Measurements from ENCODE around the gene ATP11A.

ATP11A gene

GRCh38 chr13:112898621-112899280 lies 208.9 kb downstream of the ATP11A start:
- FAIRE-seq, result no peak

- FAIRE-seq, result no peak
These were observed 209.7 kb downstream of the ATP11A start for GRCh38 chr13:112899281-112900225.

- FAIRE-seq, result no peak
These were observed 210.4 kb downstream of the ATP11A start for GRCh38 chr13:112900226-112900600.

GRCh38 chr13:112900691-112901091 lies 210.9 kb downstream of the ATP11A start:
- no peak for FAIRE-seq

- FAIRE-seq, result no peak
These were observed 212.3 kb downstream of the ATP11A start for GRCh38 chr13:112902101-112902651.

GRCh38 chr13:112902669-112903068 lies 212.8 kb downstream of the ATP11A start:
- FAIRE-seq, result no peak

- FAIRE-seq, result no peak
These were observed 213.3 kb downstream of the ATP11A start for GRCh38 chr13:112903071-112903577.

- FAIRE-seq, result no peak
These were observed 213.9 kb downstream of the ATP11A start for GRCh38 chr13:112903606-112904195.

GRCh38 chr13:112904436-112904960 lies 214.7 kb downstream of the ATP11A start:
- no peak for FAIRE-seq

GRCh38 chr13:112905086-112905485 lies 215.2 kb downstream of the ATP11A start:
- FAIRE-seq, result no peak

GRCh38 chr13:112905619-112905989 lies 215.8 kb downstream of the ATP11A start:
- FAIRE-seq, result no peak

- FAIRE-seq, result no peak
These were observed 216.3 kb downstream of the ATP11A start for GRCh38 chr13:112905990-112906641.

- FAIRE-seq, result no peak
These were observed 217.4 kb downstream of the ATP11A start for GRCh38 chr13:112907286-112907685.

GRCh38 chr13:112907871-112908331 lies 218.1 kb downstream of the ATP11A start:
- no peak for FAIRE-seq

GRCh38 chr13:112908342-112908741 lies 218.5 kb downstream of the ATP11A start:
- no peak for FAIRE-seq

- no peak for FAIRE-seq
These were observed 220.2 kb downstream of the ATP11A start for GRCh38 chr13:112910016-112910415.

GRCh38 chr13:112910616-112911280 lies 220.9 kb downstream of the ATP11A start:
- no peak for FAIRE-seq

GRCh38 chr13:112911285-112911701 lies 221.5 kb downstream of the ATP11A start:
- FAIRE-seq, result no peak

GRCh38 chr13:112911883-112912282 lies 222.0 kb downstream of the ATP11A start:
- no peak for FAIRE-seq

GRCh38 chr13:112912726-112913440 lies 223.0 kb downstream of the ATP11A start:
- FAIRE-seq, result no peak

GRCh38 chr13:112916296-112916695 lies 226.5 kb downstream of the ATP11A start:
- FAIRE-seq, result no peak
